Vein endothelial cell (primary cell): ENCODE data around the gene NUP160. TPM values are rescaled to one million over a fixed set of nuclear protein-coding genes. Genes with fewer than 3 reads are reported as not detected.

ENCODE experiments used
- small RNA-seq: library from RNA; depleted of rRNA; stranded (forward); fragments of <200 nt; gene quantifications from one replicate; pipeline ENCODE3, GENCODE V24; 2012
- total RNA-seq: library from RNA; depleted of rRNA; stranded (reverse); fragments of >200 nt; gene quantifications from 2 replicates; pipeline ENCODE4 v1.2.3, GENCODE V29; 2012

Gene NUP160, protein sequence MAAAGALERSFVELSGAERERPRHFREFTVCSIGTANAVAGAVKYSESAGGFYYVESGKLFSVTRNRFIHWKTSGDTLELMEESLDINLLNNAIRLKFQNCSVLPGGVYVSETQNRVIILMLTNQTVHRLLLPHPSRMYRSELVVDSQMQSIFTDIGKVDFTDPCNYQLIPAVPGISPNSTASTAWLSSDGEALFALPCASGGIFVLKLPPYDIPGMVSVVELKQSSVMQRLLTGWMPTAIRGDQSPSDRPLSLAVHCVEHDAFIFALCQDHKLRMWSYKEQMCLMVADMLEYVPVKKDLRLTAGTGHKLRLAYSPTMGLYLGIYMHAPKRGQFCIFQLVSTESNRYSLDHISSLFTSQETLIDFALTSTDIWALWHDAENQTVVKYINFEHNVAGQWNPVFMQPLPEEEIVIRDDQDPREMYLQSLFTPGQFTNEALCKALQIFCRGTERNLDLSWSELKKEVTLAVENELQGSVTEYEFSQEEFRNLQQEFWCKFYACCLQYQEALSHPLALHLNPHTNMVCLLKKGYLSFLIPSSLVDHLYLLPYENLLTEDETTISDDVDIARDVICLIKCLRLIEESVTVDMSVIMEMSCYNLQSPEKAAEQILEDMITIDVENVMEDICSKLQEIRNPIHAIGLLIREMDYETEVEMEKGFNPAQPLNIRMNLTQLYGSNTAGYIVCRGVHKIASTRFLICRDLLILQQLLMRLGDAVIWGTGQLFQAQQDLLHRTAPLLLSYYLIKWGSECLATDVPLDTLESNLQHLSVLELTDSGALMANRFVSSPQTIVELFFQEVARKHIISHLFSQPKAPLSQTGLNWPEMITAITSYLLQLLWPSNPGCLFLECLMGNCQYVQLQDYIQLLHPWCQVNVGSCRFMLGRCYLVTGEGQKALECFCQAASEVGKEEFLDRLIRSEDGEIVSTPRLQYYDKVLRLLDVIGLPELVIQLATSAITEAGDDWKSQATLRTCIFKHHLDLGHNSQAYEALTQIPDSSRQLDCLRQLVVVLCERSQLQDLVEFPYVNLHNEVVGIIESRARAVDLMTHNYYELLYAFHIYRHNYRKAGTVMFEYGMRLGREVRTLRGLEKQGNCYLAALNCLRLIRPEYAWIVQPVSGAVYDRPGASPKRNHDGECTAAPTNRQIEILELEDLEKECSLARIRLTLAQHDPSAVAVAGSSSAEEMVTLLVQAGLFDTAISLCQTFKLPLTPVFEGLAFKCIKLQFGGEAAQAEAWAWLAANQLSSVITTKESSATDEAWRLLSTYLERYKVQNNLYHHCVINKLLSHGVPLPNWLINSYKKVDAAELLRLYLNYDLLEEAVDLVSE (N-terminal part only)
- total RNA-seq, result 17.0 and 22.9 TPM in 2 replicates

DNA sequence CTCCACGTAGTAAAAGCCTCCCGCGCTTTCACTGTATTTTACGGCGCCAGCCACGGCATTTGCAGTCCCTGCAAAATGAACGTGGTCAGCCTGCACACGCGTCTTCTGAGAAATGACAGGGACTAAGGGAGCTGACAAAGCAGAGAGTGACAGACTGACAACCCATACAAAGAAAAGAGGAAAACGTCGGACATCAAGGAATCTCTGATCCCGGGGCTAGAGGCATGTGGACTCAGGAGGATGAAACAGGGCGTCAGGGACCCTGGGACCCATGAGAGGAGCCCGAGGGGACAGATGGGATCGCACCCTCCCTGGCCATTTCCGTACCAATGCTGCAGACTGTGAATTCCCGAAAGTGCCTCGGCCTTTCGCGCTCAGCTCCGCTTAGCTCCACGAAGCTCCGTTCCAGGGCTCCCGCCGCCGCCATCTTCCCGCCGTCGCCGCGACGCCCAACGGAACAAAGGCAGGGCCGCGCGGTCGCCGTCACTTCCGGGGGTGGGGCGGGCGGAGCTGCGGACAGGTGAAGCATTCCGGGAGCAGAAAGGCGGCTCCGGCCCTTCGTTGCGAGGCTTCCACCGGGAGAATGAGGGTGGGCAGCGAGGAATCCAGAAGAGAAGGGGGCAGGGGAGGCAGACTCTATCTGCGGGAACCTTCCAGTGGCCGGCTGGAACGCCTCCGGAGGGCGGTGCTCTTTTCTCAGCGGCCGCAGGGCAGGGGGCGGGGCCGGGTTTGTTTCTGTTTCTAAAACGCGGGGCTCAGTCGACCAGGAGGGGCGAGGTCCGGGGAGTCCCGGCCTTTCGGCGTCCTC is at the start of gene NUP160:
Gene NUP160 (minus strand): TSS at position 459 of the 808 bp plus-strand sequence. CDS start 32 bp downstream, at position 427.

Small RNA genes within 50 kb of the gene (small RNA-seq; reads per million reads assigned to genes)
- gene AC021443.1 (not detected), gene RF00019 (not detected), gene RNA5SP340 (not detected)

Other genes starting within 250 kb of the NUP160 start
- gene MTCH2, start 205.8 kb downstream of the NUP160 start, total RNA-seq, result 59.4 and 100 TPM in 2 replicates
- gene AGBL2, start 133.0 kb downstream of the NUP160 start, total RNA-seq, result 0.10 and 3.6 TPM in 2 replicates
- gene FNBP4, start 81.0 kb downstream of the NUP160 start, total RNA-seq, result 90.2 and 118 TPM in 2 replicates
- 2.9 and 3.3 TPM in 2 replicates for gene PTPRJ, start 132.2 kb upstream of the NUP160 start, total RNA-seq